PC-3 (cell line): ENCODE measurements around the gene LAMB2.

Source experiments
- EZH2 ChIP-seq: fragments of 300-600 bp; sonication (generic); IDR thresholded peaks from one replicate; pipeline ENCODE4 v1.6.1; 2017; ENCODE audit warnings: antibody characterized with exemption, mild to moderate bottlenecking, low read length; ENCODE audit not compliant: unreplicated experiment
- EZH2phosphoT487 ChIP-seq: fragments of 300-600 bp; sonication (generic); IDR thresholded peaks from 2 replicates; pipeline ENCODE4 v1.6.1; 2018; ENCODE audit warnings: mild to moderate bottlenecking, antibody characterized with exemption, low read length, borderline replicate concordance
- TF ChIP-seq, protein P1 (sequence below): fragments of 300-600 bp; sonication (generic); conservative IDR thresholded peaks from 2 replicates; pipeline ENCODE4 v1.5.1; 2017; ENCODE audit warnings: antibody characterized with exemption, low read depth, mild to moderate bottlenecking, low read length

GRCh38 chr3:49153349-49153912 is 20.6 kb upstream of the LAMB2 start:
- TF ChIP-seq, protein P1, sequence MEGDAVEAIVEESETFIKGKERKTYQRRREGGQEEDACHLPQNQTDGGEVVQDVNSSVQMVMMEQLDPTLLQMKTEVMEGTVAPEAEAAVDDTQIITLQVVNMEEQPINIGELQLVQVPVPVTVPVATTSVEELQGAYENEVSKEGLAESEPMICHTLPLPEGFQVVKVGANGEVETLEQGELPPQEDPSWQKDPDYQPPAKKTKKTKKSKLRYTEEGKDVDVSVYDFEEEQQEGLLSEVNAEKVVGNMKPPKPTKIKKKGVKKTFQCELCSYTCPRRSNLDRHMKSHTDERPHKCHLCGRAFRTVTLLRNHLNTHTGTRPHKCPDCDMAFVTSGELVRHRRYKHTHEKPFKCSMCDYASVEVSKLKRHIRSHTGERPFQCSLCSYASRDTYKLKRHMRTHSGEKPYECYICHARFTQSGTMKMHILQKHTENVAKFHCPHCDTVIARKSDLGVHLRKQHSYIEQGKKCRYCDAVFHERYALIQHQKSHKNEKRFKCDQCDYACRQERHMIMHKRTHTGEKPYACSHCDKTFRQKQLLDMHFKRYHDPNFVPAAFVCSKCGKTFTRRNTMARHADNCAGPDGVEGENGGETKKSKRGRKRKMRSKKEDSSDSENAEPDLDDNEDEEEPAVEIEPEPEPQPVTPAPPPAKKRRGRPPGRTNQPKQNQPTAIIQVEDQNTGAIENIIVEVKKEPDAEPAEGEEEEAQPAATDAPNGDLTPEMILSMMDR = no peak
- TF ChIP-seq EZH2 (no peak), EZH2phosphoT487 (no peak)
